ENCODE data around the gene OR2AK2.

OR2AK2 gene

GRCh38 chr1:247964933-247965332 lies at the start of gene OR2AK2:
Gene OR2AK2, plus strand, starts transcription at chr1:247965233. Its CDS starts 144 bp downstream, at chr1:247965377.
- no peak for DNase-seq

GRCh38 chr1:247919952-247920351 lies 45.1 kb upstream of the OR2AK2 start, which contains the start of gene OR2T8:
Gene OR2T8, plus strand, starts transcription at chr1:247920252. Its CDS starts 766 bp downstream, at chr1:247921018.
- no peak for DNase-seq

GRCh38 chr1:247923941-247924340 lies 41.1 kb upstream of the OR2AK2 start:
- no peak for DNase-seq

GRCh38 chr1:247924868-247925267 lies 40.2 kb upstream of the OR2AK2 start, which contains the start of gene OR2AJ1:
Gene OR2AJ1, plus strand, starts transcription at chr1:247924889. Its CDS starts 8,880 bp downstream, at chr1:247933769.
- DNase-seq, result no peak

- DNase-seq, result no peak
Measured at GRCh38 chr1:247933989-247934388, 31.0 kb upstream of the OR2AK2 start.

GRCh38 chr1:247935781-247936180 lies 29.3 kb upstream of the OR2AK2 start:
- no peak for DNase-seq

GRCh38 chr1:247936415-247936814 lies 28.6 kb upstream of the OR2AK2 start:
- no peak for DNase-seq

GRCh38 chr1:247936965-247937734 lies 27.9 kb upstream of the OR2AK2 start:
- peak; percentile 73 to 82 for DNase-seq

- no peak for DNase-seq
Measured at GRCh38 chr1:247942624-247943023, 22.4 kb upstream of the OR2AK2 start.

- DNase-seq, result no peak
Measured at GRCh38 chr1:247948558-247948957, 16.5 kb upstream of the OR2AK2 start, which contains the start of gene OR2L8. Gene OR2L8, plus strand, starts transcription at chr1:247948858. Its CDS starts 0 bp downstream, at chr1:247948858.

GRCh38 chr1:247953408-247953807 lies 11.6 kb upstream of the OR2AK2 start:
- no peak for DNase-seq

GRCh38 chr1:247961791-247962190 lies 3.2 kb upstream of the OR2AK2 start:
- DNase-seq, result no peak

GRCh38 chr1:247962911-247963588 lies 2.0 kb upstream of the OR2AK2 start:
- DNase-seq, result no peak

GRCh38 chr1:247966532-247967204 lies 1.6 kb downstream of the OR2AK2 start:
- no peak for DNase-seq

- peak in 1 of 2 donors; percentile 3 for DNase-seq
Measured at GRCh38 chr1:247992986-247993385, 28.0 kb downstream of the OR2AK2 start.

- no peak for DNase-seq
Measured at GRCh38 chr1:247998811-247999210, 33.8 kb downstream of the OR2AK2 start.

GRCh38 chr1:248000169-248000568 lies 35.1 kb downstream of the OR2AK2 start:
- DNase-seq, result no peak

- DNase-seq, result no peak
Measured at GRCh38 chr1:248007778-248008177, 42.7 kb downstream of the OR2AK2 start.

GRCh38 chr1:248009681-248010080 lies 44.6 kb downstream of the OR2AK2 start:
- DNase-seq, result no peak

- DNase-seq, result no peak
Measured at GRCh38 chr1:248013229-248013710, 48.2 kb downstream of the OR2AK2 start, which contains the start of gene OR2L5. Gene OR2L5, plus strand, starts transcription at chr1:248013660. Its CDS starts 8,288 bp downstream, at chr1:248021948.

- DNase-seq, result no peak
Measured at GRCh38 chr1:248015803-248016202, 50.8 kb downstream of the OR2AK2 start.
